GM23338 (cell line): Measurements from ENCODE around the gene SOD2.

Source experiments
- NANOG ChIP-seq: IDR thresholded peaks from 2 replicates; pipeline ENCODE4 v1.6.1; 2016; ENCODE audit warnings: antibody characterized with exemption, borderline replicate concordance
- TF ChIP-seq, protein P1 (sequence below), 2 experiments: fragments of 200-600 bp in 1 of 2; sonication (generic) in 1 of 2; conservative IDR thresholded peaks; 2 replicates each; pipeline versions ENCODE4 v1.5.1 to v1.6.1; 2016 to 2017; ENCODE audit warnings: antibody characterized with exemption in 2 of 2, low read depth in 2 of 2, mild to moderate bottlenecking in 2 of 2, moderate library complexity in 1 of 2
- TF ChIP-seq, protein P2 (sequence below): IDR thresholded peaks from one replicate; pipeline ENCODE4 v1.6.1; 2018; ENCODE audit warnings: antibody characterized with exemption; ENCODE audit not compliant: unreplicated experiment

DNA sequence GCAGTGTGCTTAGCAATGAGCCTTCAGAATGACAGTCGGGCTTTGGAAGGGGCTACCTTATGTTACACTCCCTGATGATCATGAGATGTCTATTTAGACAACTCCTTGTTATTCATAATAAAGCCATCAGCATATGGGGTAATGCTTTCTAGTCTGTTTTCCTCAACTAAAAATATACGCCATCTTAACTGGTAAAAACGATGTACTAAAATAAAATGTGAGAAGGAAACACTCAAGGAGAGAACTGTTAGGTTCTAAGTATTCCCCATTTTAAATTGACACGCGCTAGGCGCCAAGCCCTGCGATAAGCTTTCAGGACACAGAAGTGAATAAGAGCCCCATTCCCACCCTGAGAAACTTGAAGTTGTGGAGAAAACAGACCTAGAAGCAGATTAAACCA lies 43.6 kb downstream of the SOD2 start:
- TF ChIP-seq, protein P1, sequence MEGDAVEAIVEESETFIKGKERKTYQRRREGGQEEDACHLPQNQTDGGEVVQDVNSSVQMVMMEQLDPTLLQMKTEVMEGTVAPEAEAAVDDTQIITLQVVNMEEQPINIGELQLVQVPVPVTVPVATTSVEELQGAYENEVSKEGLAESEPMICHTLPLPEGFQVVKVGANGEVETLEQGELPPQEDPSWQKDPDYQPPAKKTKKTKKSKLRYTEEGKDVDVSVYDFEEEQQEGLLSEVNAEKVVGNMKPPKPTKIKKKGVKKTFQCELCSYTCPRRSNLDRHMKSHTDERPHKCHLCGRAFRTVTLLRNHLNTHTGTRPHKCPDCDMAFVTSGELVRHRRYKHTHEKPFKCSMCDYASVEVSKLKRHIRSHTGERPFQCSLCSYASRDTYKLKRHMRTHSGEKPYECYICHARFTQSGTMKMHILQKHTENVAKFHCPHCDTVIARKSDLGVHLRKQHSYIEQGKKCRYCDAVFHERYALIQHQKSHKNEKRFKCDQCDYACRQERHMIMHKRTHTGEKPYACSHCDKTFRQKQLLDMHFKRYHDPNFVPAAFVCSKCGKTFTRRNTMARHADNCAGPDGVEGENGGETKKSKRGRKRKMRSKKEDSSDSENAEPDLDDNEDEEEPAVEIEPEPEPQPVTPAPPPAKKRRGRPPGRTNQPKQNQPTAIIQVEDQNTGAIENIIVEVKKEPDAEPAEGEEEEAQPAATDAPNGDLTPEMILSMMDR (conservative IDR thresholded peaks at IDR 0.05; ENCODE audit: low read depth in 2 of 2), result no peak
- no peak for TF ChIP-seq NANOG
- TF ChIP-seq, protein P2, sequence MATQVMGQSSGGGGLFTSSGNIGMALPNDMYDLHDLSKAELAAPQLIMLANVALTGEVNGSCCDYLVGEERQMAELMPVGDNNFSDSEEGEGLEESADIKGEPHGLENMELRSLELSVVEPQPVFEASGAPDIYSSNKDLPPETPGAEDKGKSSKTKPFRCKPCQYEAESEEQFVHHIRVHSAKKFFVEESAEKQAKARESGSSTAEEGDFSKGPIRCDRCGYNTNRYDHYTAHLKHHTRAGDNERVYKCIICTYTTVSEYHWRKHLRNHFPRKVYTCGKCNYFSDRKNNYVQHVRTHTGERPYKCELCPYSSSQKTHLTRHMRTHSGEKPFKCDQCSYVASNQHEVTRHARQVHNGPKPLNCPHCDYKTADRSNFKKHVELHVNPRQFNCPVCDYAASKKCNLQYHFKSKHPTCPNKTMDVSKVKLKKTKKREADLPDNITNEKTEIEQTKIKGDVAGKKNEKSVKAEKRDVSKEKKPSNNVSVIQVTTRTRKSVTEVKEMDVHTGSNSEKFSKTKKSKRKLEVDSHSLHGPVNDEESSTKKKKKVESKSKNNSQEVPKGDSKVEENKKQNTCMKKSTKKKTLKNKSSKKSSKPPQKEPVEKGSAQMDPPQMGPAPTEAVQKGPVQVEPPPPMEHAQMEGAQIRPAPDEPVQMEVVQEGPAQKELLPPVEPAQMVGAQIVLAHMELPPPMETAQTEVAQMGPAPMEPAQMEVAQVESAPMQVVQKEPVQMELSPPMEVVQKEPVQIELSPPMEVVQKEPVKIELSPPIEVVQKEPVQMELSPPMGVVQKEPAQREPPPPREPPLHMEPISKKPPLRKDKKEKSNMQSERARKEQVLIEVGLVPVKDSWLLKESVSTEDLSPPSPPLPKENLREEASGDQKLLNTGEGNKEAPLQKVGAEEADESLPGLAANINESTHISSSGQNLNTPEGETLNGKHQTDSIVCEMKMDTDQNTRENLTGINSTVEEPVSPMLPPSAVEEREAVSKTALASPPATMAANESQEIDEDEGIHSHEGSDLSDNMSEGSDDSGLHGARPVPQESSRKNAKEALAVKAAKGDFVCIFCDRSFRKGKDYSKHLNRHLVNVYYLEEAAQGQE, result no peak
